GM18909 (cell line): ENCODE data around the gene CCDC57.

Experiments
- ATAC-seq: cut with Tn5 transposase; IDR thresholded peaks from one replicate; pipeline ENCODE4 v1.9.1; 2021; ENCODE audit warnings: mild to moderate bottlenecking; ENCODE audit not compliant: unreplicated experiment, poor library complexity

CCDC57 gene

GRCh38 chr17:82088838-82089722 is 123.6 kb downstream of the CCDC57 start:
- ATAC-seq, result no peak

DNA sequence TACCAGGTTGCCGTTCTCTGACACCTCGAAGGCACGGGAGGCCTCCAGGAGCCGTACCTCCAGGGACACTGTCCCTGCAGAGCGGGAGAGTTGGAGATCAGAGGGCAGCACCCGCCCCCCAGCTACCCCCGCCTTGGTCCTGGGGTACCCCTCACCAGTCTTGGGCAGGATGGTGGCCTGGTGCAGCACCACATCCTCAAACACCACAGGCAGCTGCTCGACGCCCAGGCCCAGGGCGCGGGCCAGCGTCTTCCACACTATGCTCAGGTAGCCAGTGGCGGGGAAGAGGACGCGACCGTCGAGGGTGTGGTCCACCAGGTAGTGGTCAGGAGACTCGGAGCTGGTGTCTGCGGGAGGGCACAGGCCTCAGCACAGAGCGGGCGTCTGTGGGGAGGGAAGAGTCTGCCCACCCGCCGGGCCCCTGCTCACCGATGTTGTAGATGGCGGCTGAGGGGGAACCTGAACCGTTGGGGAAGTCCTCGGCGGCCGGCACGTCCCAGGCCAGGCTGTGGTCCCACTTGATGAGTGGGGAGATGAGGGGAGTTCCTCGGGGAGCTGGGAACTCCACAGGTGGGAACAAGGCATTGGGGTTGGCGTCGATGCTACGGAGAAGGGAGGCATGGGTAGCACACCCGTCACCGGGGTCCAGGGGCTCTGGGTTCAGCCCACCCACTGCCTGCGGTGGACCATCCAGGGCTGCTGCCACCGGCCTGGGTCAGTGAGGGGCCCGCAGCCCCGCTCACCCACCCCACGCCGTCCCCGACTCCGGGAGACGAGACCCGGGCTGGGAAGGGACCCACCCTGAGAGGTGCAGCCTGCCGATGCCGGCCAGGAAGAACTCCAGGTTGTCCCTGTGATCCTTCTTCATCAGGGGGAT is 124.4 kb downstream of the CCDC57 start:
- ATAC-seq, result no peak

DNA sequence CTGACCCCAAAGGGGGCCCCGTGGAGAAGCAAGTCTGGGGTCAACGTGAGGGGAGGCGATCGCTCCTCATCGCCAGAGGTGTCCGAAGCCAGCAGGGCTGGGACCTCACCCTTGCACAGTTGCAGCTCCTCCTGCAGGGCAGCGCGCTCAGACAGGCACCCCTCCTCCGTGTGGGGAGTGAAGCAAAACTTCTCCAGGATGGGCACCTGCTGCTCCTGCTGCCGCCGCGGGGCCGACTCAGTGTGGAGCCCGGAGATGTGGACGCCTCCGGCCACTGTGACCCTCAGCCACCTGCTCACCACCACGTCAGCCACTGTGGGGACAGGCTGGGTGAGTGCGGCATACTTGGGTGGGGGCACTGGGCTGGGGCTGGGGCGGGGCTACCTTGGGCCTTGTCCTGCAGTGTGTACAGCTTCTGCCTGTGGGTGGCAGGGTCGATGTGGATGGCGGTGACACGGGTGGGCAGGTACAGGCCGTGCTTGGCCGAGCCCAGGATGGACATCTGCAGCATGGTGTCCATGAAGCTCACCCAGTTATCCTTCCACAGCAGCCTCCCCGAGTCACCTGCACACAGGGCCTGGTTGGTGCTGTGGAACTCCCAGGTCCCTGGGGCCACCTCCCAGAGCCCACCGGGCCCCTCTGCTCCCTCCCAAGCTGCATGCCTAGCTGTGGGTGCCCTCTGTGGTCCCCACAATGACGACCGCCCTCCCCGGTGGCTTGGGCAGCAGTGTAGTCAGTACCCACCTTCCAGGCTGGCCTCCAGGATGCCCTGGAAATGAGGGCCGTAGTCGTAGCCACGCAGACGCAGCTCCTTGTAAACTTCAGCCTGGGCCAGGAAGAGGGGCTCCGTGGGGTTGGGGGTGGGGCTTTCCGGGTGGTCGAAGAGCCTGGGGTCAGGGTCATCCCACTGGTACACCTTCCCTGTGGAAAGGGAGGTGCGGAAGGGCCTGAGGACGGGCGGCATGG is 125.4 kb downstream of the CCDC57 start:
- no peak for ATAC-seq

- no peak for ATAC-seq
Observed at GRCh38 chr17:82085931-82086764, 126.5 kb downstream of the CCDC57 start.

DNA sequence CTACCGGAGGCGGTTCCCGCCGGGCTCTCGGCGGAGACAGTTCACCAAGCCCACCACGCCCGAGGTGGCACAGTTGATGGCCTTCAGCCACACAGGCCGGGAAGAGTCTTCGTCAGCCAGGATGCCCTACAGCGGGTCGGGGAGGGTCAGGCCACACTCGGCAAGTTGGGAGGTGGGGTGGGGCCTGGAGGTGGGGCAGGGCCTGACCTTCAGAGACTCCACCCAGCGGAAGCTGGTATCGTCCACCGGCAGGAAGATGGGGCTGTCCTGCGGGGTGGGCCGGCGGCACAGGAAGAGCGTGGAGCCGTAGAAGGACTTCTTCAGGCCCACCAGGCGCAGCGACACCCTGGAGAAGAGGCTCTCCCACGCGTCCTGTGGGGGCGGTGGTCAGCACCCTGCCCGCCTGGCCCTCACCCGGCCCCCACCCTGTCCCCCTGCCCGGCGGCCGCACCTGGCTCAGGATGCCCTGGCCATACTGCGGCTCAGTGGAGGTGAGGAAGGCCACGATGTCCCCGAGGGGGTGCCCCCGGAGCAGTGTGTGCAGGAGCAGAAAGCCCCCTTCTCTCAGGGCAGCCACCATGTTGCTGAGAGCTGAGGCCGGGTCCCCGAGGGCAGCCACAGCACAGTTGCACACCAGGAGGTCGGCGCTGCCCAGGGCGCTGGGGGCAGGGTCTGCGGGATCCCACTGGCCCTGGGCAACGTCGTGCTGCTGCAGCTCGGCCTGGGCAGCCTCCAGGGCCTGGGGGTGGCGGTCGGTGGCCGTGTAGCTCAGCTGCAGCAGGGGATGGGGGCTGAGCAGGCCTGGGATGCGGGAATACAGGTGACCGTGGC is 127.4 kb downstream of the CCDC57 start:
- ATAC-seq, result no peak

GRCh38 chr17:82084373-82085030 is 128.1 kb downstream of the CCDC57 start:
- no peak for ATAC-seq

DNA sequence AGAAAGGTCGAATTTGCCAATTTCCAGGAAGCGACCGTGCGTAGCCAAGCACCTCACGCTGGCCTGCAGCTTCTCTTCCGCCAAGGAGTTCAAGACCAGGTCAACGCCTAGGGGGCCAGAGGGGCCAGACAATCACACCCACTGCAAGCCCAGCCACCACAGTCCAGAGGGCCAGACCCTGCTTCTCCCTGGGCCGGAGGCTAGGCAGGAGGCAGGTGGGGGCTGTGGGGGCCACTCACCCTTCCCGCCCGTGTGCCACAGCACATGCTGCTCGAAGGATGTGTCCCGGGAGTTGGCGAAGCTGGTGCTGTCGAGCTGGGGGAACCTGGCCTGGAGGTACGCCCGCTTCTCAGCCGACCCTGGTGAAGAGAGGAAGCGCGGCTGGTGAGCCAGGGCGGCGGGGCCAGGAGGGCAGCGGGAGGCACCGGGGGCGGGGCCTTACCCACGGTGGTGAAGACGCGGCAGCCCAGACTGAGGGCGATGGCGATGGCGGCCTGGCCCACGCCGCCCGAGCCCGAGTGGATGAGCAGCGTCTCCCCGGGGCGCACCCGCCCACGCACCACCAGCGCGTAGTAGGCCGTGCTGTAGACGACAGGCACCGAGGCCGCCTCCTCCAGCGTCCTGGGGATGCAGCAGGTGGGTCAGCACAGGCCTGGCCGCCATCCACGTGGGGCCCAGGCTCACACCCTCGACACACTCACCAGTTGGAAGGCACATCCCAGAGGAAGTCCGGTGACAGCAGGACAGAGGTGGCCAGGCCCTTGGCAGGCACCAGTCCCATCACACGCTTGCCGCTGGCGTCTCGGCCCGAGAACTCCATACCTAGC is 128.9 kb downstream of the CCDC57 start:
- ATAC-seq, result no peak

DNA sequence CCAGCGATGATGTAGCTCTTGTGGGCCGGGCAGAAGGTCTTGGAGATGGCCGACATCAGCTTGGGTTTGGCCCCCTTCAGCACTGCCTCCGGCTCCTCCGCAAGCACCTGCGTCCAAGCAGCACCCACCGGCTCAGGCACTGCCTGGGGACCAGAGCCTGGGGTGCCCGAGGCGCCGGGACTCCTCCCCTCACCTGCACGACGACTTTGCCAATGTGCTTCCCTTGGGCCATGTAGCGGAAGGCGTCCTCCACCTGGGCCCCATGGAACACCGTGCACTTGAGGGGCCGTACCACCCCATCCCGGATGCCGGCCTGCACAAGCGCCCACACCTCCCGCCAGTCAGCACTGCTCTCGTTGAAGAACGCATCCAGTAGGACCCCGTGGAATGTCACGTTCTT is 129.6 kb downstream of the CCDC57 start:
- ATAC-seq, result no peak

DNA sequence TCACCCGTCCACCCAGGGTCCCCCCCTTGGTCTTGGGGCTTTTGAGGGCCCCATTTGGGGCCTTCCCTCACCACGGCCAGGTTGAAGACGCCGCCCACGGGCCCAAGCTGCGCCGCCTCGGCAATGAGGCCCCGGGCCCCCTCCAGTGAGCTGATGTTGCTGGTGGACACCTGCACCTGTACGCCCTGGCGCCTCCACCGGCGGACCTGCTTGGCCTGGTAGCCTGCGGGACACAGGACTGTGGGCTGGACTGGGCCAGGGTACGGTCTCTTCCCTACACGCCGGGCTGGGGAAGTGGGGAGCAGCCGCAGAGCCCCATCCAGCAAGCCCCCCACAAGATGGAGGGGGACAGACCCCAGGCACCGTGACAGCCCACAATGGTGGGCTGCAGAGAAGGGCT is 130.2 kb downstream of the CCDC57 start:
- no peak for ATAC-seq

- ATAC-seq, result no peak
Observed at GRCh38 chr17:82081966-82082365, 130.7 kb downstream of the CCDC57 start.

GRCh38 chr17:82081546-82081945 is 131.1 kb downstream of the CCDC57 start:
- no peak for ATAC-seq

DNA sequence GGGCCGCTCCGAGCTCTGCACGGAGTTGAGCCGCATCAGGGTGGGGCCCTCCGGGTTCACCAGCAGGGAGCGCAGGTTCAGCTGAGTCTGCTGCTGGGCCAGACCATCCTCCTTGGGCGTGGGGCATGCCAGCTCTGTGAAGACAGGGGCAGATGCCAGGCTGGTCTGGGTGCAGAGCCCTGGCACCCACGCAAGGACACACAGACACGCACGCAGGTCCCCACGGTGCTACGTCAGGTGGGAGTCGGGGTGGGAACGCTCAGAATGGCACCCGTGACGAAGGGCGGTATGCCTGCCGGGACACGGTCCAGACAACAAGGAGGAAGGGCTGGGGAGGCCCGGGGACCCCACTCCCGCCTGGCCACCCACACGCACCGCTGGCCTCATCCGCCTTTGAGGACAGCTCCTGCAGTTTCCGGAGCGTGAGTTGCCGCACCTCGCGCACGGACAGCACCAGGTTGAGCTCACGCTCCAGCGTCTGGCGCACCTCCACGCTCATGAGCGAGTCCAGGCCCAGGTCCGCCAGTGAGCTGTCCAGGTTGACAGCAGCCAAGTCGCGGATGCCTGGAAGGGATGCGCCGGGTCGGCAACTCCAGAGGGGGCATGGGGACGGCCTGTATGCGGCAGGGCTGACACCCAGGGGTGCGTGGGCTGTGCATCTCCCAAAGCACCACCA is 131.7 kb downstream of the CCDC57 start:
- no peak for ATAC-seq

GRCh38 chr17:82080048-82080788 is 132.4 kb downstream of the CCDC57 start:
- no peak for ATAC-seq

DNA sequence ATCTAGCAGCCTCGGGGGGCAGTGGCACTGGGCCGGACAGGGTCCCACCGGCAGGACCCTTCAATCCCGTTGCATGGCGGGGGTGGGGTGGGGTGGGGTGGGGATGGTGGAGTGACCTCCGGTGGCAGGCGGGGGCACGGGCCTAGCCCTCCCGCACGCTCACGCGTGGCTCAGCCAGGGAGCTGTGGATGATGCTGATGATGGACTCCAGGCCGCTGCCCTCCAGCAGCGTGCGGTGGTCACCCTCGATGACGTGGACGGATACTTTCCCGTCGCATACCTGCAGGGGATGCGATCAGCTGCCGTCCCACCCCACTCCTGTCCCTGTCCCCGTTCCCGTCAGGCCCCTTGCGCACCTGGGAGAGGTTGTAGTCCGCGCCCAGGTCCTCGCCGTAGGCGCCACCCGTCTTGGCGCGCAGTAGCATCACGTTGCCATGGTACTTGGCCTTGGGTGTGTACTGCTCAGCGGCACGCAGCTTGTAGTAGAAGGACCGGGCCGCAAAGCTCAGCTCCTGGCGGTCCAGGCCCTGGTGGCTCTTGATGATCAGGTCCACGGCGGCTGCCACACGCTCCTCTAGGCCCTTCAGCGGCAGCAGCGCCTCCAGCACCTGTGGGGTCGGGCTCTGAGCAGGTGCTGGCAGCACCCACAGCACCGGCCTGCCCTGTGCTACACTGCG is 133.5 kb downstream of the CCDC57 start:
- no peak for ATAC-seq

GRCh38 chr17:82078433-82078832 is 134.2 kb downstream of the CCDC57 start:
- no peak for ATAC-seq
